Loucy (cell line): Measurements from ENCODE around the gene OR6C3.
"Not testable (repeated sequence)": the region's sequence is repeated elsewhere in the genome, so short reads cannot be mapped to it uniquely, and the experiment has no call there.

Experiments
- H2AFZ ChIP-seq: fragments of 200-600 bp; sonication (generic); 2 replicates; pipeline ENCODE4 v1.6.0; 2016; ENCODE audit warnings: antibody characterized with exemption, mild to moderate bottlenecking, low read length, moderate library complexity
- H3F3A ChIP-seq: fragments of 200-600 bp; 2 replicates; pipeline ENCODE4 v1.6.0; 2016; ENCODE audit warnings: antibody characterized with exemption, low read depth, mild to moderate bottlenecking
- H3K27me3 ChIP-seq: fragments of 200-600 bp; sonication (generic); 2 replicates; pipeline ENCODE4 v1.6.1; 2014; ENCODE audit warnings: low read length, mild to moderate bottlenecking; ENCODE audit not compliant: insufficient read depth, poor library complexity, severe bottlenecking
- H3K36me3 ChIP-seq: fragments of 200-600 bp; sonication (generic); 2 replicates; pipeline ENCODE4 v1.6.1; 2016; ENCODE audit warnings: low read length; ENCODE audit not compliant: insufficient read depth
- H3K4me1 ChIP-seq: fragments of 200-600 bp; sonication (generic); 2 replicates; pipeline ENCODE4 v1.5.1; 2014; ENCODE audit warnings: low read length, mild to moderate bottlenecking; ENCODE audit not compliant: insufficient read depth, poor library complexity, severe bottlenecking
- H3K4me2 ChIP-seq: fragments of 200-600 bp; sonication (generic); 2 replicates; pipeline ENCODE4 v1.6.0; 2014; ENCODE audit warnings: antibody characterized with exemption, low read length, low read depth, mild to moderate bottlenecking; ENCODE audit not compliant: poor library complexity, severe bottlenecking
- H3K4me3 ChIP-seq: fragments of 200-600 bp; sonication (generic); 2 replicates; pipeline ENCODE4 v1.5.1; 2014; ENCODE audit warnings: low read length, mild to moderate bottlenecking, mixed read lengths; ENCODE audit not compliant: poor library complexity, severe bottlenecking
- H3K79me2 ChIP-seq: fragments of 200-600 bp; sonication (generic); 2 replicates; pipeline ENCODE4 v1.6.1; 2014; ENCODE audit warnings: low read length; ENCODE audit not compliant: insufficient read depth
- H3K9ac ChIP-seq: fragments of 200-600 bp; sonication (generic); 2 replicates; pipeline ENCODE4 v1.6.0; 2014; ENCODE audit warnings: mild to moderate bottlenecking, low read depth, low read length, moderate library complexity; ENCODE audit not compliant: poor library complexity, severe bottlenecking
- H3K9me2 ChIP-seq: fragments of 200-600 bp; sonication (generic); replicated peaks from 2 replicates; pipeline ENCODE4 v1.6.1; 2016; ENCODE audit warnings: low read depth, low read length, mixed read lengths
- H3K9me3 ChIP-seq: fragments of 200-600 bp; sonication (generic); 2 replicates; pipeline ENCODE4 v1.6.1; 2014; ENCODE audit warnings: mild to moderate bottlenecking, antibody characterized with exemption, low read length, low read depth; ENCODE audit not compliant: insufficient read depth
- H4K20me1 ChIP-seq: fragments of 200-600 bp; sonication (generic); 2 replicates; pipeline ENCODE4 v1.6.0; 2014; ENCODE audit warnings: antibody characterized with exemption, low read length, mild to moderate bottlenecking; ENCODE audit not compliant: insufficient read depth, poor library complexity, severe bottlenecking
- EZH2phosphoT487 ChIP-seq: fragments of 200-600 bp; IDR thresholded peaks from 2 replicates; pipeline ENCODE4 v1.6.1; 2018; ENCODE audit warnings: antibody characterized with exemption, mild to moderate bottlenecking, moderate library complexity, borderline replicate concordance
- TF ChIP-seq, protein P1 (sequence below): fragments of 200-600 bp; sonication (generic); conservative IDR thresholded peaks from 2 replicates; pipeline ENCODE4 v1.5.1; 2014; ENCODE audit warnings: mild to moderate bottlenecking, antibody characterized with exemption, low read length

Gene OR6C3

DNA sequence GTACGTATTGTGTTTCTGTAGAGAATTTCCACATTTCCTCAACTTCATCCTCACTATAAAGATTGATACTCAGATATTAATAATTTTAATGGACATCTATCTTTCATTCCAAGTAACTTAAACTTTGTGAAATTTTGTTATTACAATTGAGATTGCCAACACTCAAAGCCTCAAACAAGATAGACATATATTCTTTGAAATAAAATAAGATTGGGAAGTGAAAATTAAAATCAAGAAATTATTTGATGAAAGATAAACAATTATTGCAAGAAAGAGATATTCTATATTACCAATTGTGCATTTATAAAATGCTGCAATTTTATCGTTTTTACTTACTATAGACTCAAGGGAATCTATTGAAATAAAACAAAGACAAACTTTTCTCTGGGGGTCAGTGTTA lies 34.1 kb upstream of the OR6C3 start, which contains the start of gene OR6C6:
Gene OR6C6 (minus strand): TSS at position 101 of the 400 bp plus-strand sequence. CDS start 1,337 bp downstream, outside the sequence.
- Histone ChIP-seq H2AFZ (no peak within 1 kb of the TSS), H4K20me1 (no peaks in the 10 kb centered on the region), H3K4me3 (no peak within 1 kb of the TSS), H3K9ac (no peak within 1 kb of the TSS), H3K4me1 (no peaks in the 10 kb centered on the region), H3K36me3 (no peaks in the 10 kb centered on the region), H3K27me3 (no peaks in the 10 kb centered on the region), H3K9me2 (no peaks in the 10 kb centered on the region), H3K79me2 (no peaks in the 10 kb centered on the region), H3K9me3 (no peaks in the 10 kb centered on the region), H3K4me2 (no peak within 1 kb of the TSS), H3F3A (no peaks in the 10 kb centered on the region)
- TF ChIP-seq, protein P1, sequence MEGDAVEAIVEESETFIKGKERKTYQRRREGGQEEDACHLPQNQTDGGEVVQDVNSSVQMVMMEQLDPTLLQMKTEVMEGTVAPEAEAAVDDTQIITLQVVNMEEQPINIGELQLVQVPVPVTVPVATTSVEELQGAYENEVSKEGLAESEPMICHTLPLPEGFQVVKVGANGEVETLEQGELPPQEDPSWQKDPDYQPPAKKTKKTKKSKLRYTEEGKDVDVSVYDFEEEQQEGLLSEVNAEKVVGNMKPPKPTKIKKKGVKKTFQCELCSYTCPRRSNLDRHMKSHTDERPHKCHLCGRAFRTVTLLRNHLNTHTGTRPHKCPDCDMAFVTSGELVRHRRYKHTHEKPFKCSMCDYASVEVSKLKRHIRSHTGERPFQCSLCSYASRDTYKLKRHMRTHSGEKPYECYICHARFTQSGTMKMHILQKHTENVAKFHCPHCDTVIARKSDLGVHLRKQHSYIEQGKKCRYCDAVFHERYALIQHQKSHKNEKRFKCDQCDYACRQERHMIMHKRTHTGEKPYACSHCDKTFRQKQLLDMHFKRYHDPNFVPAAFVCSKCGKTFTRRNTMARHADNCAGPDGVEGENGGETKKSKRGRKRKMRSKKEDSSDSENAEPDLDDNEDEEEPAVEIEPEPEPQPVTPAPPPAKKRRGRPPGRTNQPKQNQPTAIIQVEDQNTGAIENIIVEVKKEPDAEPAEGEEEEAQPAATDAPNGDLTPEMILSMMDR, result no peak
- TF ChIP-seq EZH2phosphoT487, result no peak

DNA sequence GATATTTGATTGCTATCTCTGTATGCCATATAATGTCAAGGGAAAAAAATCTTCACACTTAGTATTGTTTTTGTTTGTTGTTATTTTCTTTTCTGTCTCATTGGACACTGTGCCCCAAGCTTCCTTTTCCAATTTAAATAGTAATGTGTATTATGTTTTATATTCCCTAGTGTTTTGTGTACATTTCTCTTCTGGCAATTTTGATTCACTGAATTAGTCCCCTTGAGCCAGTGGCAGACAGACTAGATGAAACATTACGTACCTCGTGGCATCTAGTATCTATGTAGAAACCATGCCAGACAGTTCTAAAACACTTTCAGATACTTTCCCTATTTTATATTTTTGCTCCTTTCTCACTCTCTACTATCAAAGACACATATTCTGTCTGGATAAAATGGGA lies 16.5 kb upstream of the OR6C3 start, which contains the start of gene OR6C1:
Gene OR6C1 (plus strand): TSS at position 301 of the 400 bp plus-strand sequence. CDS start 6,257 bp downstream, outside the sequence.
- TF ChIP-seq EZH2phosphoT487, result no peak
- TF ChIP-seq, protein P1, result no peak

DNA sequence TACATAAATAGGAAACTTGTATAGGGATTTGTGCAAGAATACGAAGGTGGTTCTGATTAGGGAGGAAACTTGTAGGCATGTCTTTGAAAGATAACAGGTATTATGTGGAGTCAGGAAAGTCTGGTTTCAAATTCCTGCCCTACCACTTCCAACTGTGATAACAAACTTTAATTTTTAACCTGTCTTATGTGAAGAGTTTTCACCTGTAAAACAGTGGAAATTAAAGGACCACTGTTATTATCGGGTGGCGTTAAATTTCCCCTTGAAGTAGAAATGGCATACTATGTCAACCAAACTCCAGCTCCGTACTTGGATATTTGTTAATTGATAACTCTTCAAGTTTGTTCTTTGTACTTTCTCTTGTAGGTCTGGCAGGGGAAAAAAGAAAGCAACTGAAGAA lies 10.3 kb upstream of the OR6C3 start:
- H3K9ac ChIP-seq, result no peak overlapping the region
- no peaks in the 10 kb centered on the region for H3K9me3 ChIP-seq
- H4K20me1 ChIP-seq, result no peaks in the 10 kb centered on the region
- no peaks in the 10 kb centered on the region for H3K27me3 ChIP-seq
- no peaks in the 10 kb centered on the region for H3K4me1 ChIP-seq
- H3K4me3 ChIP-seq, result no peak overlapping the region
- no peaks in the 10 kb centered on the region for H3F3A ChIP-seq
- H2AFZ ChIP-seq, result no peak overlapping the region
- TF ChIP-seq, protein P1, result no peak
- TF ChIP-seq EZH2phosphoT487, result no peak
- H3K79me2 ChIP-seq, result no peaks in the 10 kb centered on the region
- H3K4me2 ChIP-seq, result no peak overlapping the region
- no peaks in the 10 kb centered on the region for H3K9me2 ChIP-seq
- no peaks in the 10 kb centered on the region for H3K36me3 ChIP-seq

More for the DNA sequence above, 16.5 kb upstream of the OR6C3 start, which contains the start of gene OR6C1:
- Histone ChIP-seq H3K9me2 (no peaks in the 10 kb centered on the region), H3K27me3 (no peaks in the 10 kb centered on the region), H4K20me1 (no peaks in the 10 kb centered on the region), H3K9me3 (no peaks in the 10 kb centered on the region), H3K36me3 (no peaks in the 10 kb centered on the region), H3K4me3 (no peak within 1 kb of the TSS), H3K4me2 (no peak within 1 kb of the TSS), H2AFZ (no peak within 1 kb of the TSS), H3K9ac (no peak within 1 kb of the TSS), H3K79me2 (no peaks in the 10 kb centered on the region), H3F3A (no peaks in the 10 kb centered on the region), H3K4me1 (no peaks in the 10 kb centered on the region)

DNA sequence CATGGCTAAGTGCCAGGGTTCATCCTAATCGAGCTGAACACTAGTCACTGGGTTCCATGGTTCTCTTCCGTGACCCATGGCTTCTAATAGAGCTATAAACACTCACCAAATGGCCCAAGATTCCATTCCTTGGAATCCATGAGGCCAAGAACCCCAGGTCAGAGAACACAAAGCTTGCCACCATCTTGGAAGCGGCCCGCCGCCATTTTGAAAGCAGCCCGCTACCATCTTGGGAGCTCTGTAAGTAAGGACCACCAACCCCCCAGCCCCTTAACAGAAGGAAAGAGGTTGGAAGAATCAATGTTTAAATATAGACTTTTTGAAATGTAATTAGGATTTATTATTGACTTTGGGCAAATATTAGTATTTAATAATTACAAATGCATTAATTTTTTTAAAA lies 4.7 kb upstream of the OR6C3 start:
- H3K27me3 ChIP-seq, H4K20me1 ChIP-seq, H3K9me3 ChIP-seq, H3K36me3 ChIP-seq, H3K4me3 ChIP-seq, H3F3A ChIP-seq, H3K4me1 ChIP-seq, H3K79me2 ChIP-seq, H2AFZ ChIP-seq, H3K4me2 ChIP-seq, H3K9me2 ChIP-seq, H3K9ac ChIP-seq: not testable (repeated sequence)
